Tibial artery (tissue), 4 donors: ENCODE results near the gene ZDHHC21.

ENCODE experiments used
- DNase-seq, 2 donors: peaks; one replicate each; pipeline ENCODE4 v3.0.0-alpha.2; 2019
- H3K27ac ChIP-seq, 2 donors: fragments of 200-600 bp; sonication (generic) in 1 of 2; 1 replicate in 1 of 2; 2 replicates in 1 of 2; pipeline ENCODE4 v1.5.1; 2018 to 2019; ENCODE audit warnings: mild to moderate bottlenecking in 1 of 2
- H3K27me3 ChIP-seq, 2 donors: fragments of 200-600 bp; sonication (generic) in 1 of 2; one replicate each; pipeline versions ENCODE4 v1.5.1 to v1.6.0; 2016 to 2019
- H3K36me3 ChIP-seq, 3 donors: fragments of 200-600 bp; sonication (generic) in 2 of 3; one replicate each; pipeline ENCODE4 v1.5.1; 2016 to 2019; ENCODE audit warnings: mild to moderate bottlenecking in 2 of 3
- H3K4me1 ChIP-seq, 4 donors: fragments of 200-600 bp; sonication (generic) in 2 of 4; 1 replicate in 3 of 4; 2 replicates in 1 of 4; pipeline ENCODE4 v1.5.1; 2016 to 2019
- H3K4me3 ChIP-seq, 2 donors: fragments of 200-600 bp; sonication (generic) in 1 of 2; 1 replicate in 1 of 2; 2 replicates in 1 of 2; pipeline ENCODE4 v1.5.1; 2018 to 2019; ENCODE audit warnings: mild to moderate bottlenecking in 2 of 2
- H3K9me3 ChIP-seq, 3 donors: fragments of 200-600 bp; sonication (generic) in 1 of 3; one replicate each; pipeline ENCODE4 v1.5.1; 2016 to 2019
- CTCF ChIP-seq, 2 experiments: fragments of 200-600 bp in 1 of 2; fragments of 450-650 bp in 1 of 2; IDR thresholded peaks; one replicate each; pipeline ENCODE4 v1.5.1; 2017 to 2019; ENCODE audit warnings: antibody characterized with exemption in 2 of 2, mild to moderate bottlenecking in 1 of 2, moderate library complexity in 1 of 2
- intact Hi-C: fragments of 100-400 bp; cut with DNase I; formaldehyde crosslinking; loops from one replicate; pipeline ENCODE4 v1.15.0; 2023; ENCODE audit warnings: low total_unique reads

ZDHHC21 gene

GRCh38 chr9:14723301-14723700, 30.1 kb upstream of the ZDHHC21 start:
- no peak overlapping the region for H3K4me3 ChIP-seq
- TF ChIP-seq CTCF (IDR thresholded peaks at IDR 0.05): no peak
- H3K9me3 ChIP-seq: no peaks in the 10 kb centered on the region
- no peaks in the 10 kb centered on the region for H3K27me3 ChIP-seq
- intact Hi-C loops: no loop called here
- H3K27ac ChIP-seq: no peak overlapping the region
- H3K4me1 ChIP-seq: no peaks in the 10 kb centered on the region
- DNase-seq: no peak
- no peaks in the 10 kb centered on the region for H3K36me3 ChIP-seq

GRCh38 chr9:14722391-14723035, 29.3 kb upstream of the ZDHHC21 start, which contains the start of gene CER1:
Gene CER1 (minus strand): TSS chr9:14722733. CDS start chr9:14722672, 61 bp downstream.
- Histone ChIP-seq H3K27me3 (no peaks in the 10 kb centered on the region), H3K4me3 (no peak within 1 kb of the TSS), H3K36me3 (no peaks in the 10 kb centered on the region), H3K4me1 (no peaks in the 10 kb centered on the region), H3K27ac (no peak within 1 kb of the TSS), H3K9me3 (no peaks in the 10 kb centered on the region)
- DNase-seq: no peak
- intact Hi-C loops: no loop called here
- TF ChIP-seq CTCF (IDR thresholded peaks at IDR 0.05): no peak

DNA sequence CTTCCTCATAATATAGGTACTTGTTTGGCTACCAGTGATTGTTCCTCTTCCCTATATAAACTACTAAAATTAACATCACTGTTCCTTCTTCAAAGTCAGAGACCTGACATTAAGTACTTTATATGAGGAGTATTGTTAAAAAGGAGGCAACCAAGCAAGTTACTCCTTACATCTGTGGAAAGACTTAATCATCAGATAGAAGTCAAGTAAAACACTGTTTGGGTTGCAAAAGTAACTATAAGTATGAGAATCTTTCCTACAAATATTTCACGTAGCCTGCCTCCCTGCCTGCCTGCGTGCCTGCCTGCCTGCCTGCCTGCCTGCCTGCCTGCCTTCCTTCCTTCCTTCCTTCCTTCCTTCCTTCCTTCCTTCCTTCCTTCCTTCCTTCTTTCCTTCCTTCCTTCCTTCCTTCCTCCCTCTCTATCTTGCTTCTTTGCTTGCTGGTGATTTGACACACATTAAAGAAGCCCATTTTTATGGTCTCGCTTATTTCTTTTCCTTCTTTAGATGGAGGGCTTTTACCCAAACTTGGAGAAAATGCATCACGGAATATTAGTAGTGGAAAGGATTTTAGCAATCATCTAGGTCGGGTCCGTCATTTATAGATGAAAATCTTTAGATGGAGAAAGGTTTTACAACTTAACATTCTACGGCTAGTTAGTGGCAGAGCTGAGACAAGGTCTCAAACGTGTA, 26.1 kb upstream of the ZDHHC21 start:
- TF ChIP-seq CTCF (IDR thresholded peaks at IDR 0.05): no peak
- H3K9me3 ChIP-seq: no peaks in the 10 kb centered on the region
- DNase-seq: no peak
- intact Hi-C loops: no loop called here
- H3K4me1 ChIP-seq: no peaks in the 10 kb centered on the region
- no peak overlapping the region for H3K4me3 ChIP-seq
- H3K36me3 ChIP-seq: no peaks in the 10 kb centered on the region
- H3K27me3 ChIP-seq: no peaks in the 10 kb centered on the region
- H3K27ac ChIP-seq: no peak overlapping the region

- no peaks in the 10 kb centered on the region for H3K4me1 ChIP-seq
- no peak for TF ChIP-seq CTCF (IDR thresholded peaks at IDR 0.05)
- H3K4me3 ChIP-seq: no peak overlapping the region
- H3K27me3 ChIP-seq: no peaks in the 10 kb centered on the region
- DNase-seq: no peak
- H3K9me3 ChIP-seq: peaks cover 0 to 4% (median 0%) of the 10 kb centered on the region in 3 donors
- intact Hi-C loops: no loop called here
- H3K36me3 ChIP-seq: no peaks in the 10 kb centered on the region
- no peak overlapping the region for H3K27ac ChIP-seq
Observed at GRCh38 chr9:14715102-14715501, 21.9 kb upstream of the ZDHHC21 start.

- Histone ChIP-seq H3K9me3 (peaks cover 0 to 14% (median 0%) of the 10 kb centered on the region in 3 donors), H3K4me3 (no peak overlapping the region), H3K27ac (no peak overlapping the region), H3K36me3 (no peaks in the 10 kb centered on the region), H3K4me1 (no peaks in the 10 kb centered on the region), H3K27me3 (no peaks in the 10 kb centered on the region)
- intact Hi-C loops: no loop called here
- DNase-seq: no peak
- no peak for TF ChIP-seq CTCF (IDR thresholded peaks at IDR 0.05)
Observed at GRCh38 chr9:14713187-14713767, 20.0 kb upstream of the ZDHHC21 start.
